Neural cell (in vitro differentiated cells): Measurements from ENCODE around the gene THBS2. TPM values are rescaled to one million over a fixed set of nuclear protein-coding genes. Genes with fewer than 3 reads are reported as not detected.
"Not testable (repeated sequence)": the region's sequence is repeated elsewhere in the genome, so short reads cannot be mapped to it uniquely, and the experiment has no call there.

ENCODE experiments used
- H2AFZ ChIP-seq: fragments of 200-600, 300-800 bp; sonication (generic), shearing (Covaris generic); 2 replicates; pipeline ENCODE4 v1.6.0; 2014; ENCODE audit warnings: low read depth, mild to moderate bottlenecking, antibody characterized with exemption, low read length, moderate library complexity
- H3F3A ChIP-seq: fragments of 200-600 bp; shearing (Covaris generic); 2 replicates; pipeline ENCODE4 v1.6.1; 2016; ENCODE audit warnings: mild to moderate bottlenecking, moderate library complexity, mixed read lengths, antibody characterized with exemption, low read length; ENCODE audit not compliant: insufficient read depth, poor library complexity, severe bottlenecking
- H3K27ac ChIP-seq: fragments of 200-600, 300-800 bp; sonication (generic), shearing (Covaris generic); 2 replicates; pipeline ENCODE4 v1.5.1; 2014; ENCODE audit warnings: mild to moderate bottlenecking, low read length, moderate library complexity
- H3K27me3 ChIP-seq: fragments of 300-800, 200-600 bp; sonication (generic), shearing (Covaris generic); 2 replicates; pipeline ENCODE4 v1.6.0; 2014; ENCODE audit warnings: mild to moderate bottlenecking, low read depth, low read length, moderate library complexity; ENCODE audit not compliant: insufficient read depth
- H3K36me3 ChIP-seq: fragments of 300-800, 200-600 bp; sonication (generic), shearing (Covaris generic); 2 replicates; pipeline ENCODE4 v1.5.1; 2014; ENCODE audit warnings: mild to moderate bottlenecking, antibody characterized with exemption, low read length, moderate library complexity; ENCODE audit not compliant: insufficient read depth
- H3K4me2 ChIP-seq: fragments of 300-800, 200-600 bp; sonication (generic), shearing (Covaris generic); 2 replicates; pipeline ENCODE4 v1.6.0; 2014; ENCODE audit warnings: mild to moderate bottlenecking, low read length
- H3K4me3 ChIP-seq: fragments of 300-800, 200-600 bp; sonication (generic), shearing (Covaris generic); 2 replicates; pipeline ENCODE4 v1.5.1; 2014; ENCODE audit warnings: mild to moderate bottlenecking, low read length, moderate library complexity
- H3K79me2 ChIP-seq: fragments of 200-600 bp; shearing (Covaris generic); replicated peaks from 2 replicates; pipeline ENCODE4 v1.6.0; 2014; ENCODE audit warnings: mild to moderate bottlenecking, low read length, moderate library complexity; ENCODE audit not compliant: insufficient read depth
- H3K9ac ChIP-seq: fragments of 300-800, 200-600 bp; sonication (generic), shearing (Covaris generic); 2 replicates; pipeline ENCODE4 v1.6.1; 2016; ENCODE audit warnings: mild to moderate bottlenecking, low read length, mixed read lengths
- H3K9me2 ChIP-seq: fragments of 200-600 bp; shearing (Covaris generic); 2 replicates; pipeline ENCODE4 v1.6.1; 2016; ENCODE audit warnings: mild to moderate bottlenecking, low read length, mixed read lengths; ENCODE audit not compliant: insufficient read depth
- H3K9me3 ChIP-seq: fragments of 200-600, 300-800 bp; sonication (generic), shearing (Covaris generic); 2 replicates; pipeline ENCODE4 v1.6.1; 2016; ENCODE audit warnings: mild to moderate bottlenecking, mixed run types, low read length, moderate library complexity, mixed read lengths
- H4K20me1 ChIP-seq: fragments of 200-600 bp; shearing (Covaris generic); 2 replicates; pipeline ENCODE4 v1.6.1; 2016; ENCODE audit warnings: mild to moderate bottlenecking, mixed run types; ENCODE audit not compliant: insufficient read depth
- EP300 ChIP-seq: fragments of 450-650 bp; conservative IDR thresholded peaks from 2 replicates; pipeline ENCODE4 v1.6.1; 2014; ENCODE audit warnings: antibody characterized with exemption, mild to moderate bottlenecking, moderate library complexity; ENCODE audit not compliant: poor library complexity, severe bottlenecking
- EZH2 ChIP-seq: fragments of 200-600, 300-800 bp; shearing (Covaris generic), sonication (generic); IDR thresholded peaks from 2 replicates; pipeline ENCODE4 v1.6.1; 2014; ENCODE audit warnings: antibody characterized with exemption, low read length, borderline replicate concordance, mild to moderate bottlenecking; ENCODE audit not compliant: insufficient read depth, poor library complexity, severe bottlenecking
- MXI1 ChIP-seq: fragments of 450-650 bp; conservative IDR thresholded peaks from 2 replicates; pipeline ENCODE4 v1.6.1; 2014; ENCODE audit warnings: antibody characterized with exemption, mild to moderate bottlenecking; ENCODE audit not compliant: poor library complexity, severe bottlenecking
- POLR2AphosphoS5 ChIP-seq: IDR thresholded peaks from 2 replicates; pipeline ENCODE4 v1.6.1; 2012
- RAD21 ChIP-seq: fragments of 450-650 bp; conservative IDR thresholded peaks from 2 replicates; pipeline ENCODE4 v1.6.1; 2014; ENCODE audit warnings: antibody characterized with exemption, mild to moderate bottlenecking, moderate library complexity
- SMC3 ChIP-seq: fragments of 450-650 bp; conservative IDR thresholded peaks from 2 replicates; pipeline ENCODE4 v1.6.1; 2014; ENCODE audit warnings: antibody characterized with exemption, mild to moderate bottlenecking, moderate library complexity; ENCODE audit not compliant: poor library complexity
- TAF1 ChIP-seq: IDR thresholded peaks from 2 replicates; pipeline ENCODE4 v1.6.1; 2012; ENCODE audit warnings: low read depth
- polyA plus RNA-seq: library from polyadenylated mRNA; depleted of rRNA; stranded (reverse); fragments of >200 nt; gene quantifications from 2 replicates; pipeline ENCODE4 v1.2.3, GENCODE V29; 2014
- TF ChIP-seq, protein P1 (sequence below): fragments of 450-650 bp; IDR thresholded peaks from 2 replicates; pipeline ENCODE4 v1.5.1; 2014; ENCODE audit warnings: antibody characterized with exemption, mild to moderate bottlenecking, moderate library complexity; ENCODE audit not compliant: poor library complexity, severe bottlenecking
- TF ChIP-seq, protein P2 (sequence below): IDR thresholded peaks from 2 replicates; pipeline ENCODE4 v1.6.1; 2012; ENCODE audit warnings: borderline replicate concordance

The THBS2 gene
- polyA plus RNA-seq, 1 donor from 2014 or later, result 0.88 TPM

DNA sequence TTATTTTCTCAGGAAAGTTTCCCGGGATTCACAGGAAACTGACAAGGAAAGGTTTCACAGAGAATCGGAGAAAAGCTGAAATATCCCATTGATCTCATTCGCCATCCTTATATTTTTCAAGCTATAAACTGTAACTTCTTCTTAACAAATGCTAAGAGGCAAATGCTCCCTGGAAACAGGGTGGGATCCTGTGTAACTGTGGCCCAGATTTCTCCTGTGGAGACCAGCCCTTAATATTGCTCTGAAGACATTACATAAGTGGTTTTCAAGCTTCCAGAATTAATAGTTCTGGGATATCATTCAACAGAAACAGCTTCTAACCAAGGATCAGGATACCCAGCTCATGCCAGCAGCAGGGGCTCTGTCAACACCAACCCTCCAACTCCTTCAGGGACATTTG, 69.2 kb downstream of the THBS2 start:
- Histone ChIP-seq H3K36me3 (no peaks in the 10 kb centered on the region), H3K4me2 (no peak overlapping the region), H4K20me1 (no peaks in the 10 kb centered on the region), H3K9me2 (no peaks in the 10 kb centered on the region), H3K79me2 (no peaks in the 10 kb centered on the region), H3K4me3 (no peak overlapping the region), H3K9ac (no peak overlapping the region), H3K27ac (no peak overlapping the region), H3K27me3 (no peaks in the 10 kb centered on the region), H3F3A (no peaks in the 10 kb centered on the region), H2AFZ (no peak overlapping the region), H3K9me3 (no peaks in the 10 kb centered on the region)
- TF ChIP-seq EZH2, result no peak
- no peak for TF ChIP-seq MXI1
- no peak for TF ChIP-seq EP300
- TF ChIP-seq, protein P1, sequence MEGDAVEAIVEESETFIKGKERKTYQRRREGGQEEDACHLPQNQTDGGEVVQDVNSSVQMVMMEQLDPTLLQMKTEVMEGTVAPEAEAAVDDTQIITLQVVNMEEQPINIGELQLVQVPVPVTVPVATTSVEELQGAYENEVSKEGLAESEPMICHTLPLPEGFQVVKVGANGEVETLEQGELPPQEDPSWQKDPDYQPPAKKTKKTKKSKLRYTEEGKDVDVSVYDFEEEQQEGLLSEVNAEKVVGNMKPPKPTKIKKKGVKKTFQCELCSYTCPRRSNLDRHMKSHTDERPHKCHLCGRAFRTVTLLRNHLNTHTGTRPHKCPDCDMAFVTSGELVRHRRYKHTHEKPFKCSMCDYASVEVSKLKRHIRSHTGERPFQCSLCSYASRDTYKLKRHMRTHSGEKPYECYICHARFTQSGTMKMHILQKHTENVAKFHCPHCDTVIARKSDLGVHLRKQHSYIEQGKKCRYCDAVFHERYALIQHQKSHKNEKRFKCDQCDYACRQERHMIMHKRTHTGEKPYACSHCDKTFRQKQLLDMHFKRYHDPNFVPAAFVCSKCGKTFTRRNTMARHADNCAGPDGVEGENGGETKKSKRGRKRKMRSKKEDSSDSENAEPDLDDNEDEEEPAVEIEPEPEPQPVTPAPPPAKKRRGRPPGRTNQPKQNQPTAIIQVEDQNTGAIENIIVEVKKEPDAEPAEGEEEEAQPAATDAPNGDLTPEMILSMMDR, result no peak
- TF ChIP-seq SMC3, result no peak
- TF ChIP-seq TAF1, result no peak
- TF ChIP-seq, protein P2, sequence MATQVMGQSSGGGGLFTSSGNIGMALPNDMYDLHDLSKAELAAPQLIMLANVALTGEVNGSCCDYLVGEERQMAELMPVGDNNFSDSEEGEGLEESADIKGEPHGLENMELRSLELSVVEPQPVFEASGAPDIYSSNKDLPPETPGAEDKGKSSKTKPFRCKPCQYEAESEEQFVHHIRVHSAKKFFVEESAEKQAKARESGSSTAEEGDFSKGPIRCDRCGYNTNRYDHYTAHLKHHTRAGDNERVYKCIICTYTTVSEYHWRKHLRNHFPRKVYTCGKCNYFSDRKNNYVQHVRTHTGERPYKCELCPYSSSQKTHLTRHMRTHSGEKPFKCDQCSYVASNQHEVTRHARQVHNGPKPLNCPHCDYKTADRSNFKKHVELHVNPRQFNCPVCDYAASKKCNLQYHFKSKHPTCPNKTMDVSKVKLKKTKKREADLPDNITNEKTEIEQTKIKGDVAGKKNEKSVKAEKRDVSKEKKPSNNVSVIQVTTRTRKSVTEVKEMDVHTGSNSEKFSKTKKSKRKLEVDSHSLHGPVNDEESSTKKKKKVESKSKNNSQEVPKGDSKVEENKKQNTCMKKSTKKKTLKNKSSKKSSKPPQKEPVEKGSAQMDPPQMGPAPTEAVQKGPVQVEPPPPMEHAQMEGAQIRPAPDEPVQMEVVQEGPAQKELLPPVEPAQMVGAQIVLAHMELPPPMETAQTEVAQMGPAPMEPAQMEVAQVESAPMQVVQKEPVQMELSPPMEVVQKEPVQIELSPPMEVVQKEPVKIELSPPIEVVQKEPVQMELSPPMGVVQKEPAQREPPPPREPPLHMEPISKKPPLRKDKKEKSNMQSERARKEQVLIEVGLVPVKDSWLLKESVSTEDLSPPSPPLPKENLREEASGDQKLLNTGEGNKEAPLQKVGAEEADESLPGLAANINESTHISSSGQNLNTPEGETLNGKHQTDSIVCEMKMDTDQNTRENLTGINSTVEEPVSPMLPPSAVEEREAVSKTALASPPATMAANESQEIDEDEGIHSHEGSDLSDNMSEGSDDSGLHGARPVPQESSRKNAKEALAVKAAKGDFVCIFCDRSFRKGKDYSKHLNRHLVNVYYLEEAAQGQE, result no peak
- TF ChIP-seq RAD21, result no peak
- no peak for TF ChIP-seq POLR2AphosphoS5

DNA sequence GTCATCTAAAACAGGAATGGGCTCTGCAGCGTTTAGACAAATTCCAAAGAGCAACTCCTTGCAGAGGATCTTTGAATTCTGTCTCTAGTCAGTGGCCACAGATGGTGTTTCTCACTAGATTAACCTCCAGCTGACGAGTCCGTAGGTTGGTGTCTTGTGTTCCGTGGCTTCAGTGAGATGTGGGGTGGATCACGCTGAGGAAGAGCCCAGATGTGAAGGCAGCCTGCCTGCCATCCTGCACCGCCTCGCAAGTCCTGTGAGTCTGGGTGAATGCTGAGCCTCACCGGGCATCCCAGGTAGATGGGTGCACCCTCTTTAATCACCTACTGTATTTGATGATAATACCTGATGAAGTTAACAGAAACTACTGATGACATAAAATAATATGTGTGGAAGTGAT, 70.4 kb downstream of the THBS2 start:
- H2AFZ ChIP-seq, result no peak overlapping the region
- no peak overlapping the region for H3K27ac ChIP-seq
- no peak overlapping the region for H3K9ac ChIP-seq
- no peaks in the 10 kb centered on the region for H4K20me1 ChIP-seq
- no peak overlapping the region for H3K4me3 ChIP-seq
- no peaks in the 10 kb centered on the region for H3K9me3 ChIP-seq
- H3K9me2 ChIP-seq, result no peaks in the 10 kb centered on the region
- H3K27me3 ChIP-seq, result no peaks in the 10 kb centered on the region
- TF ChIP-seq, protein P1, result no peak
- TF ChIP-seq TAF1 (no peak), MXI1 (no peak), RAD21 (no peak), SMC3 (no peak), EZH2 (no peak), POLR2AphosphoS5 (no peak), EP300 (no peak)
- TF ChIP-seq, protein P2, result no peak
- H3F3A ChIP-seq, result no peaks in the 10 kb centered on the region
- H3K79me2 ChIP-seq, result no peaks in the 10 kb centered on the region
- H3K4me2 ChIP-seq, result no peak overlapping the region
- no peaks in the 10 kb centered on the region for H3K36me3 ChIP-seq

DNA sequence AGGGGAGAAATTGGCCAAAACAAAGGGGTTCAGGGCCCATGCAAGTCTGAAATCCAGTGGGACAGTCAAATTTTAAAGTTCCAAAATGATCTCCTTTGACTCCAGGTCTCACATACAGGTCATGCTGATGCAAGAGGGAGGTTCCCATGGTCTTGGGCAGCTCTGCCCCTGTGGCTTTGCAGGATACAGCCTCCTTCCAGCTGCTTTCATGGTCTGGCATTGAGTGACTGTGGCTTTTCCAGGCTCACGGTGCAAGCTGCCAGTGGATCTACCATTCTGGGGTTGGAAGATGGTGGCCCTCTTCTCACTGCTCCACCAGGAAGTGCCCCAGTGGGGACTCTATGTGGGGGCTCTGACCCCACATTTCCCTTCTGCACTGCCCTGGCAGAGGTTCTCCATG, 73.8 kb downstream of the THBS2 start:
- not testable (repeated sequence) for H3K36me3 ChIP-seq, H2AFZ ChIP-seq, H3K4me3 ChIP-seq, H3K9me3 ChIP-seq, H3K79me2 ChIP-seq, H3K27ac ChIP-seq, H3F3A ChIP-seq, H3K9me2 ChIP-seq, H3K4me2 ChIP-seq, H3K27me3 ChIP-seq, H3K9ac ChIP-seq, H4K20me1 ChIP-seq
